Skeletal muscle cell (primary cell): ENCODE results near the gene RHAG.

Source experiments
- DNase-seq: peaks from one replicate; pipeline ENCODE4 v3.0.0-alpha.2; 2010; ENCODE audit warnings: low read depth
- H3K4me3 ChIP-seq: 2 replicates; pipeline ENCODE4 v1.5.1; 2011; ENCODE audit warnings: low read depth, mild to moderate bottlenecking, control low read depth, low read length, moderate library complexity

RHAG gene

GRCh38 chr6:49579649-49580048 lies 57.0 kb downstream of the RHAG start:
- H3K4me3 ChIP-seq, result no peak overlapping the region
- DNase-seq, result no peak

GRCh38 chr6:49576618-49577017 lies 60.0 kb downstream of the RHAG start:
- H3K4me3 ChIP-seq, result no peak overlapping the region
- DNase-seq, result no peak

- H3K4me3 ChIP-seq, result no peak overlapping the region
- no peak for DNase-seq
These were observed 66.1 kb downstream of the RHAG start for GRCh38 chr6:49570474-49571079.

GRCh38 chr6:49565855-49566254 lies 70.8 kb downstream of the RHAG start:
- no peak for DNase-seq
- no peak overlapping the region for H3K4me3 ChIP-seq

GRCh38 chr6:49565261-49565660 lies 71.4 kb downstream of the RHAG start:
- no peak overlapping the region for H3K4me3 ChIP-seq
- DNase-seq, result no peak

GRCh38 chr6:49564552-49564951 lies 72.1 kb downstream of the RHAG start:
- no peak for DNase-seq
- H3K4me3 ChIP-seq, result no peak overlapping the region

GRCh38 chr6:49563006-49563886 lies 73.4 kb downstream of the RHAG start:
- H3K4me3 ChIP-seq, result no peak overlapping the region
- DNase-seq, result no peak

- no peak for DNase-seq
- no peak overlapping the region for H3K4me3 ChIP-seq
These were observed 78.4 kb downstream of the RHAG start for GRCh38 chr6:49558238-49558637.

- DNase-seq, result no peak
- H3K4me3 ChIP-seq, result no peak overlapping the region
These were observed 79.5 kb downstream of the RHAG start for GRCh38 chr6:49557177-49557576.

GRCh38 chr6:49556429-49556837 lies 80.2 kb downstream of the RHAG start:
- no peak for DNase-seq
- no peak overlapping the region for H3K4me3 ChIP-seq

GRCh38 chr6:49555951-49556350 lies 80.7 kb downstream of the RHAG start:
- DNase-seq, result no peak
- no peak overlapping the region for H3K4me3 ChIP-seq
